AG10803 (cell line): Measurements from ENCODE around the gene MORN1.

ENCODE experiments used
- DNase-seq: peaks from one replicate; pipeline ENCODE4 v3.0.0; 2010; ENCODE audit warnings: low read depth
- H3K4me3 ChIP-seq: 2 replicates; pipeline ENCODE4 v1.5.1; 2011; ENCODE audit warnings: mild to moderate bottlenecking, low read length, control low read depth
- TF ChIP-seq, protein P1 (sequence below): conservative IDR thresholded peaks from 2 replicates; pipeline ENCODE4 v1.5.1; 2011; ENCODE audit warnings: mild to moderate bottlenecking, low read length, control low read depth, inconsistent platforms

Gene MORN1

GRCh38 chr1:2376931-2377672, 14.3 kb downstream of the MORN1 start:
- no peak overlapping the region for H3K4me3 ChIP-seq
- DNase-seq, result no peak
- TF ChIP-seq, protein P1, sequence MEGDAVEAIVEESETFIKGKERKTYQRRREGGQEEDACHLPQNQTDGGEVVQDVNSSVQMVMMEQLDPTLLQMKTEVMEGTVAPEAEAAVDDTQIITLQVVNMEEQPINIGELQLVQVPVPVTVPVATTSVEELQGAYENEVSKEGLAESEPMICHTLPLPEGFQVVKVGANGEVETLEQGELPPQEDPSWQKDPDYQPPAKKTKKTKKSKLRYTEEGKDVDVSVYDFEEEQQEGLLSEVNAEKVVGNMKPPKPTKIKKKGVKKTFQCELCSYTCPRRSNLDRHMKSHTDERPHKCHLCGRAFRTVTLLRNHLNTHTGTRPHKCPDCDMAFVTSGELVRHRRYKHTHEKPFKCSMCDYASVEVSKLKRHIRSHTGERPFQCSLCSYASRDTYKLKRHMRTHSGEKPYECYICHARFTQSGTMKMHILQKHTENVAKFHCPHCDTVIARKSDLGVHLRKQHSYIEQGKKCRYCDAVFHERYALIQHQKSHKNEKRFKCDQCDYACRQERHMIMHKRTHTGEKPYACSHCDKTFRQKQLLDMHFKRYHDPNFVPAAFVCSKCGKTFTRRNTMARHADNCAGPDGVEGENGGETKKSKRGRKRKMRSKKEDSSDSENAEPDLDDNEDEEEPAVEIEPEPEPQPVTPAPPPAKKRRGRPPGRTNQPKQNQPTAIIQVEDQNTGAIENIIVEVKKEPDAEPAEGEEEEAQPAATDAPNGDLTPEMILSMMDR, result no peak

DNA sequence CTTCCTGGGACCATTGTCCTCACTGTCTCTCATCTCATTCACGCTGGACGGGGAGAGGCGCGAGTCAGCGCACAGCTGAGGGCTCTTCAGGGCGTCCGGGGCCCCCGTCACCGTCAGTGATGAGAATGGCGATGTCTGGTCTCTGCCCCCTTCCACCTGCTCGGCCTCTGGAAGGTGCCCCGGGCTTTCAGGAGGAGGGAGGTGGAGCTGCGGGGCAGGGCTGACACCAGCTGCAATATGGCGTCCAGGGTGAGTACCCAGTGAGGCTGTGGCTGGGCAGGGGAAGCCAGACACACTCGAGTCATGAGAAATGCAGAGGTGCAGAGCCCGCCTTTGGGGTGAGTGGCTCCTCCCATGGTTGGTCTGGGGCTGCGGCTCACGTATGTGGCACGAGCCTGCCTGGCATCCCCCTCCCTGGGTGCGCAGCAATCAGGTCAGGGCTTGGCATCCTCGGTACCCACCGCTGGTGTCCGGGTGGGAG, 15.1 kb downstream of the MORN1 start:
- TF ChIP-seq, protein P1, result no peak
- no peak for DNase-seq
- no peak overlapping the region for H3K4me3 ChIP-seq

GRCh38 chr1:2375923-2376260, 15.5 kb downstream of the MORN1 start:
- no peak overlapping the region for H3K4me3 ChIP-seq
- DNase-seq, result no peak
- TF ChIP-seq, protein P1, result no peak

DNA sequence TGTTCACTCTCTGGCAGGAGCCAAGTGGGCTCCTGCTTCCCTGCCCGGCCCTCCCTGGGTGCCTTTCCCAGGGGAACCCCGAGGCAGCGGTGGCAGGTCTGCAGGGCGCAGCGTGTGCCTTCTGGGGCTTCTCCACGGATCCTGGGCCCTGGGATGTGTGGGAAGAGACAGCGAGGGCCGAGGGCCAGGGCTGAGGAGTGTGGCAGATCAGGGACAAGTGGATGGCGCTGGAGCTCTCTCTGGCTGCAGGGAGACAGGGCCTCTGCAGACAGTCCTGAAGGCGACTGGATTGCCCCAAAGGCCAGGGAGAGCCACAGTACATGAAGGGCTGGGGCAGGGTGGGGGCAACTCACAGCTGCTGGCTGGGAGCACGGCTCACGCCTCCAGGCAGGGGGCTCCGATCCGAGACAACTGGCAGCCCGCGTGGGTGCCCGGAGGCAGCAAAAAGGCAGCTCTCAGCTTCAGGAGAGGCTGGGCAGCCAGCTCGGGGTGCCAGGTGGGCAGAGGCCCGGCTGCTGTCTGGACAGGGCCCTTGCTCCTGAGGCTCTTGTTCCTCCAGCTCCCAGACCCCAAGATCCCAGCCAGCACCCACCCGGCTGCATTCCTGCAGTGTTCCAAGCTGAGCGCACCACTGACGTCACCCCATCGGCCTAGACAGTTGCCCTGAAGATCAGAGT, 16.0 kb downstream of the MORN1 start:
- no peak for DNase-seq
- TF ChIP-seq, protein P1, result no peak
- H3K4me3 ChIP-seq, result no peak overlapping the region

DNA sequence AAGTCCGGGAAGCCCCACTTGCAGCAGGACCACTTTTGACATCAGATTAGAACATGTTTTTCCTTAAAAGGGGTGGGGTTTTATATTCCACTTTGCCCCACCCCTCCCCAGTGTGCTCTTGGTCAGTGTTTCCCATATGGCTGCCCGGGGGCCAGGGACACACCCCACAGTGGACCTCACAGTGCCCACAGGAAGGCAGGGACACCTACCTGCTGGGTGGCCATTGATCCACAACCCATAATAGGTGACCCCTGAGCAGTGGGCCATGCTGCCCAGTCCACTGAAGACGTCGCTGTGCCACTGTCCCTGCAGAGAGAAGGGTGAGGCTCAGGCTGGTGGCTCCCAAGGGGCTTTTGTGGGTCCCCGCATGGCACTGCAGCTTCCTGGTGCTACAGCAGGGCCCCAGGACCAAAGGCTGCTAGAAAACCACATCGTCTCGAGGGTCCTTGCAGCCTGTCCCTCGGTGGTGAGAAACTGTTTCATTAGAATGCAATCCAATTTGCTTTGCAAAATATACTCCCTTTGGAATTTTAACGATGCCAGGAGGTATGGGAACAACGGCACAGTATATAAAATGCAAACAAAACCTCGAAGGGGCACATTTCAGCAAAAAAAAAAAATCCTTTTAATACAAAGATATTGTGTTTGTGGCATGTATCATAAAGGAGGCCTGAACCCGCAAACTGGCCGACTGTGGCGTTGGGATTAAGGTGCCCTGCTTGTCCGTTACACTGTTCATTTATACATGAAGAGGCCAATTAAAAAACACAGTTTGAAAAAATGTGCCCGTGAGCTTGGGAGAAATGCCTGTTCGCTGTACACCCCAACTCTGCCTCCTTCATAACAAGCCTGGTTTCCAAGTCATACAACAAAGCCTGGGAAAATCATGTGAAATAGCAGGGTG, 16.9 kb downstream of the MORN1 start:
- TF ChIP-seq, protein P1, result no peak
- H3K4me3 ChIP-seq, result no peak overlapping the region
- DNase-seq, result no peak

DNA sequence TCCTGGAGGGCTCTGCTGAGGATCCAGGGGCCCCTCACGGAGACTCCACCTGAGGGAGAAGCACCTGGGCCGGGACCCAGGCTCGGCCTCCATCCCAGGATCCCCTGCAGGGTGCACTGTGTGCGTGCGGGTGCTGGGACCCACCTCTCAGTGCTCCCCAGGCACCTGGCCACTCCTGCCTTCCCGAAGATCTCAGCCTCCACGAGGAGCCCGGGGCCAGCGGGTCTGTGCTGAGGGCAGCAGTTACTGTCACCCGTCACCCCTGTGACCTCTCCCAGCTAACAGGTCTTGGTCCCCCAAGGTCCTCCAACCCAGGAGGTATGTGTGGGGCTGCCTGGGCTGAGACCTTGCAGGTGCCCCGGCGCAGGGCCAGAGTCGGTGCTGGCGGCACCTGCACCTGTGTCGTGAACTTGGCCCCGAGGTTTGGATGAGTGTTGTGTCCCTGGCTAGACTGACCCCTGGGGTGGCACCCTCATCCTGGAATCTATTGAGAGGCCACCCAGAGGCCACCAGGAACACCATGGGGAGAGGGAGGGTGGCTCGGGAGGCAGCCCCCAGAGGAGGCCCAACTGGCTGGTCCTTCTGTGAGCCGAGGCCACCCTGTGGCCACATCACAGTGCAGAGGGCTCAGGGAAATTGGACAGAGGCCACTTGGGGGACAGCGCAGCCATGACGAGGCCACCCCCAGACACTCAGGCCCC, 17.7 kb downstream of the MORN1 start:
- TF ChIP-seq, protein P1, result no peak
- H3K4me3 ChIP-seq, result no peak overlapping the region
- no peak for DNase-seq
